Measurements from ENCODE around the gene USP20. TPM values are rescaled to one million over a fixed set of nuclear protein-coding genes. Genes with fewer than 3 reads are reported as not detected.
A peak's percentile ranks its signal among the peaks of the same experiment; 100 is the strongest.

The USP20 gene
- total RNA-seq, 6 experiments from 2014 or later, result 24.1 to 35.4 (median 26.2) TPM

- Mint-ChIP-seq H3K27me3 (ENCODE audit: insufficient read depth) (no peaks in the 10 kb centered on the region; the same call in 1 of the 2 replicates), H3K4me1 (ENCODE audit: low read depth) (peaks cover 10% of the 10 kb centered on the region), H3K27ac (peak within 1 kb of the TSS; percentile 82), H3K9me3 (no peaks in the 10 kb centered on the region), H3K36me3 (ENCODE audit: low read depth) (peaks cover 11% of the 10 kb centered on the region; the same call in 1 of the 2 replicates), H3K4me3 (peak within 1 kb of the TSS; percentile 92)
- peak; percentile 94 for DNase-seq
- no peak for TF ChIP-seq CTCF (IDR thresholded peaks at IDR 0.05)
Observed at GRCh38 chr9:129823935-129824601, 11.2 kb upstream of the USP20 start, which contains the start of gene TOR1A. TOR1A (minus strand) TSS chr9:129824136; CDS start chr9:129824085, 51 bp downstream.

GRCh38 chr9:129826344-129826743 lies 8.9 kb upstream of the USP20 start:
- H3K27me3 Mint-ChIP-seq (ENCODE audit: insufficient read depth), result no peaks in the 10 kb centered on the region; the same call in 1 of the 2 replicates
- H3K4me1 Mint-ChIP-seq (ENCODE audit: low read depth), result peaks cover 10% of the 10 kb centered on the region
- peaks cover 20% of the 10 kb centered on the region for H3K36me3 Mint-ChIP-seq (ENCODE audit: low read depth)
- no peak overlapping the region for H3K4me3 Mint-ChIP-seq
- no peak for DNase-seq
- H3K9me3 Mint-ChIP-seq, result no peaks in the 10 kb centered on the region
- TF ChIP-seq CTCF (IDR thresholded peaks at IDR 0.05), result no peak
- no peak overlapping the region for H3K27ac Mint-ChIP-seq

- DNase-seq, result no peak
- Mint-ChIP-seq H3K36me3 (ENCODE audit: low read depth) (peaks cover 20% of the 10 kb centered on the region), H3K27ac (no peak overlapping the region), H3K27me3 (ENCODE audit: insufficient read depth) (no peaks in the 10 kb centered on the region; the same call in 1 of the 2 replicates), H3K4me1 (ENCODE audit: low read depth) (peaks cover 10% of the 10 kb centered on the region), H3K4me3 (no peak overlapping the region), H3K9me3 (no peaks in the 10 kb centered on the region)
- no peak for TF ChIP-seq CTCF (IDR thresholded peaks at IDR 0.05)
Observed at GRCh38 chr9:129826759-129827158, 8.5 kb upstream of the USP20 start.

GRCh38 chr9:129828051-129828450 lies 7.2 kb upstream of the USP20 start:
- Mint-ChIP-seq H3K27ac (no peak overlapping the region), H3K36me3 (ENCODE audit: low read depth) (peaks cover 11% of the 10 kb centered on the region), H3K9me3 (no peaks in the 10 kb centered on the region), H3K4me3 (no peak overlapping the region), H3K27me3 (ENCODE audit: insufficient read depth) (no peaks in the 10 kb centered on the region; the same call in 1 of the 2 replicates), H3K4me1 (ENCODE audit: low read depth) (peaks cover 2% of the 10 kb centered on the region)
- no peak for DNase-seq
- TF ChIP-seq CTCF (IDR thresholded peaks at IDR 0.05), result no peak

GRCh38 chr9:129828969-129829368 lies 6.3 kb upstream of the USP20 start:
- H3K4me1 Mint-ChIP-seq (ENCODE audit: low read depth), result peaks cover 10% of the 10 kb centered on the region
- H3K36me3 Mint-ChIP-seq (ENCODE audit: low read depth), result peaks cover 12% of the 10 kb centered on the region
- H3K4me3 Mint-ChIP-seq, result no peak overlapping the region

More at GRCh38 chr9:129828969-129829368, 6.3 kb upstream of the USP20 start:
- no peaks in the 10 kb centered on the region for H3K9me3 Mint-ChIP-seq
- no peak overlapping the region for H3K27ac Mint-ChIP-seq
- no peak for TF ChIP-seq CTCF (IDR thresholded peaks at IDR 0.05)
- peaks cover under 1% of the 10 kb centered on the region; the same call in 1 of the 2 replicates for H3K27me3 Mint-ChIP-seq (ENCODE audit: insufficient read depth)
- no peak for DNase-seq

Data from HFFc6 (cell line).